Neural progenitor cell (in vitro differentiated cells): Measurements from ENCODE around the gene IFIT1B.

Experiments used
- EZH2phosphoT487 ChIP-seq: fragments of 200-600 bp; sonication (generic); IDR thresholded peaks from 2 replicates; pipeline ENCODE4 v1.6.1; 2017; ENCODE audit warnings: antibody characterized with exemption
- TF ChIP-seq, protein P1 (sequence below): fragments of 200-600 bp; sonication (generic); IDR thresholded peaks from 2 replicates; pipeline ENCODE4 v1.5.1; 2017; ENCODE audit warnings: antibody characterized with exemption, mild to moderate bottlenecking

- no peak for TF ChIP-seq EZH2phosphoT487
- TF ChIP-seq, protein P1, sequence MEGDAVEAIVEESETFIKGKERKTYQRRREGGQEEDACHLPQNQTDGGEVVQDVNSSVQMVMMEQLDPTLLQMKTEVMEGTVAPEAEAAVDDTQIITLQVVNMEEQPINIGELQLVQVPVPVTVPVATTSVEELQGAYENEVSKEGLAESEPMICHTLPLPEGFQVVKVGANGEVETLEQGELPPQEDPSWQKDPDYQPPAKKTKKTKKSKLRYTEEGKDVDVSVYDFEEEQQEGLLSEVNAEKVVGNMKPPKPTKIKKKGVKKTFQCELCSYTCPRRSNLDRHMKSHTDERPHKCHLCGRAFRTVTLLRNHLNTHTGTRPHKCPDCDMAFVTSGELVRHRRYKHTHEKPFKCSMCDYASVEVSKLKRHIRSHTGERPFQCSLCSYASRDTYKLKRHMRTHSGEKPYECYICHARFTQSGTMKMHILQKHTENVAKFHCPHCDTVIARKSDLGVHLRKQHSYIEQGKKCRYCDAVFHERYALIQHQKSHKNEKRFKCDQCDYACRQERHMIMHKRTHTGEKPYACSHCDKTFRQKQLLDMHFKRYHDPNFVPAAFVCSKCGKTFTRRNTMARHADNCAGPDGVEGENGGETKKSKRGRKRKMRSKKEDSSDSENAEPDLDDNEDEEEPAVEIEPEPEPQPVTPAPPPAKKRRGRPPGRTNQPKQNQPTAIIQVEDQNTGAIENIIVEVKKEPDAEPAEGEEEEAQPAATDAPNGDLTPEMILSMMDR, result no peak
Observed at GRCh38 chr10:89379103-89379502, 1.2 kb downstream of the IFIT1B start.
